K562 (cell line): ENCODE data around the gene VWF. TPM values are rescaled to one million over a fixed set of nuclear protein-coding genes. Genes with fewer than 3 reads are reported as not detected.

Experiments
- ATAC-seq: fragments of 200-7000 bp; cut with Tn5 transposase; 3 replicates; pipeline ENCODE4 v1.9.1; 2020; ENCODE audit warnings: moderate library complexity
- BruUV-seq: library from RNA; stranded (reverse); fragments of 400-500 nt; replicated peaks from 2 replicates; lab custom pipeline; 2021; lab: Mats Ljungman, UMichigan
- CTCF ChIA-PET: fragments of 300-600 bp; formaldehyde crosslinking; extraction: SDS; loops from one replicate; lab custom pipeline; 2021; ENCODE audit warnings: low intra/inter-chr PET ratio; lab: Yijun Ruan, JAX
- POLR2A ChIA-PET: fragments of 300-600, 350-650 bp; sonication (Branson Sonifier 250); formaldehyde crosslinking; extraction: SDS; loops from one replicate; lab custom pipeline; 2021; ENCODE audit warnings: antibody characterized with exemption, inconsistent platforms; lab: Yijun Ruan, JAX
- DNase-seq, 4 experiments: peaks; one replicate each; pipeline versions ENCODE4 v3.0.0 to v3.0.0-alpha.2; 2011 to 2018; ENCODE audit warnings: low spot score in 3 of 4, mixed read lengths in 3 of 4; ENCODE audit errors: extremely low read depth in 1 of 4
- FAIRE-seq: peaks from 2 replicates; lab custom pipeline; 2011; peaks lifted over from hg19 to GRCh38; lab: Jason Lieb, UNC
- H2AFZ ChIP-seq: 2 replicates; pipeline ENCODE4 v1.6.0; 2011; ENCODE audit warnings: low read depth, low read length, control low read depth, inconsistent platforms
- H3K27ac ChIP-seq: fragments of 200-600 bp; 3 replicates; pipeline ENCODE4 v1.8.0; 2011; ENCODE audit warnings: low read depth, mild to moderate bottlenecking, control low read depth, inconsistent platforms, low read length, moderate library complexity, mixed read lengths; ENCODE audit errors: extremely low read depth
- H3K27me3 ChIP-seq, 2 experiments: fragments of 300-600 bp in 1 of 2; 2 replicates in 1 of 2; 3 replicates in 1 of 2; pipeline versions ENCODE4 v1.6.0 to v1.8.0; 2011; ENCODE audit warnings: inconsistent platforms in 2 of 2, low read length in 2 of 2, mild to moderate bottlenecking in 1 of 2, mixed read lengths in 1 of 2, moderate library complexity in 1 of 2; ENCODE audit not compliant: control insufficient read depth in 2 of 2, insufficient read depth in 2 of 2
- H3K36me3 ChIP-seq: fragments of 300-600 bp; 3 replicates; pipeline ENCODE4 v1.8.0; 2011; ENCODE audit warnings: mild to moderate bottlenecking, low read length, inconsistent platforms; ENCODE audit not compliant: control insufficient read depth, insufficient read depth
- H3K4me1 ChIP-seq, 2 experiments: fragments of 200-600 bp in 1 of 2; replicated peaks in 1 of 2; 2 replicates in 1 of 2; 3 replicates in 1 of 2; pipeline versions ENCODE4 v1.5.1 to v1.8.0; 2011; ENCODE audit warnings: inconsistent platforms in 2 of 2, low read length in 2 of 2, mild to moderate bottlenecking in 1 of 2, mixed read lengths in 1 of 2, moderate library complexity in 1 of 2; ENCODE audit not compliant: control insufficient read depth in 2 of 2, insufficient read depth in 2 of 2
- H3K4me2 ChIP-seq: 2 replicates; pipeline ENCODE4 v1.6.1; 2011; ENCODE audit warnings: low read length, control low read depth, inconsistent platforms, mixed read lengths; ENCODE audit not compliant: insufficient read depth
- H3K4me3 ChIP-seq: fragments of 200-600 bp; sonication (generic), shearing (Covaris generic); 2 replicates; pipeline ENCODE4 v1.5.1; 2016; ENCODE audit warnings: control low read depth, inconsistent platforms
- H3K79me2 ChIP-seq: fragments of 200-600 bp; 3 replicates; pipeline ENCODE4 v1.8.0; 2011; ENCODE audit warnings: low read length, inconsistent platforms; ENCODE audit not compliant: control insufficient read depth, insufficient read depth
- H3K9ac ChIP-seq, 2 experiments: 2 replicates each; pipeline versions ENCODE4 v1.6.0 to v1.6.1; 2011; ENCODE audit warnings: low read depth in 2 of 2, low read length in 2 of 2, control low read depth in 1 of 2, inconsistent platforms in 1 of 2, mild to moderate bottlenecking in 1 of 2, mixed read lengths in 1 of 2; ENCODE audit not compliant: insufficient read depth in 1 of 2
- H3K9me1 ChIP-seq: one replicate; pipeline ENCODE4 v1.6.0; 2011; ENCODE audit warnings: inconsistent platforms, mild to moderate bottlenecking, low read length, moderate library complexity; ENCODE audit not compliant: control insufficient read depth, insufficient read depth
- H3K9me3 ChIP-seq: replicated peaks from 2 replicates; pipeline ENCODE4 v1.5.1; 2011; ENCODE audit warnings: low read depth, low read length, inconsistent platforms; ENCODE audit not compliant: control insufficient read depth, insufficient read depth
- H4K20me1 ChIP-seq: replicated peaks from 2 replicates; pipeline ENCODE4 v1.6.1; 2011; ENCODE audit warnings: low read length, inconsistent platforms, mixed read lengths; ENCODE audit not compliant: control insufficient read depth, insufficient read depth
- ASH1L ChIP-seq: fragments of 450-650 bp; IDR thresholded peaks from 2 replicates; pipeline ENCODE4 v1.6.1; 2018; ENCODE audit warnings: borderline replicate concordance, mild to moderate bottlenecking, low read depth; ENCODE audit not compliant: partially characterized antibody
- NFYB ChIP-seq: IDR thresholded peaks from 2 replicates; pipeline ENCODE4 v1.6.1; 2011; ENCODE audit warnings: mild to moderate bottlenecking, moderate library complexity; ENCODE audit not compliant: insufficient read length; ENCODE audit errors: extremely low read depth
- NONO ChIP-seq, 2 experiments: fragments of 200-400 bp in 1 of 2; fragments of 450-650 bp in 1 of 2; formaldehyde crosslinking in 1 of 2; IDR thresholded peaks; 2 replicates each; pipeline ENCODE4 v1.6.1; 2017; ENCODE audit warnings: low read depth in 2 of 2, mild to moderate bottlenecking in 2 of 2, moderate library complexity in 2 of 2, low read length in 1 of 2
- PBX2 ChIP-seq, 2 experiments: IDR thresholded peaks in 1 of 2; conservative IDR thresholded peaks in 1 of 2; 2 replicates each; pipeline ENCODE4 v1.6.1; 2016; ENCODE audit warnings: low read depth in 2 of 2, mild to moderate bottlenecking in 1 of 2, missing compliant biosample characterization in 1 of 2, missing genetic modification characterization in 1 of 2, moderate library complexity in 1 of 2
- PYGO2 ChIP-seq: fragments of 450-650 bp; IDR thresholded peaks from 2 replicates; pipeline ENCODE4 v1.6.1; 2016; ENCODE audit warnings: mild to moderate bottlenecking, missing genetic modification characterization, moderate library complexity, missing compliant biosample characterization
- RFX1 ChIP-seq: fragments of 450-650 bp; IDR thresholded peaks from 2 replicates; pipeline ENCODE4 v1.6.1; 2016; ENCODE audit warnings: mild to moderate bottlenecking, moderate library complexity
- SFPQ ChIP-seq: fragments of 200-400 bp; formaldehyde crosslinking; IDR thresholded peaks from 2 replicates; pipeline ENCODE4 v1.6.1; 2017; ENCODE audit warnings: mild to moderate bottlenecking, low read depth, low read length, moderate library complexity
- ZBTB8A ChIP-seq: fragments of 450-650 bp; IDR thresholded peaks from 2 replicates; pipeline ENCODE4 v1.6.1; 2018; ENCODE audit warnings: mild to moderate bottlenecking, moderate library complexity; ENCODE audit not compliant: partially characterized antibody
- ZNF79 ChIP-seq: fragments of 250-450 bp; sonication (Bioruptor Pico); IDR thresholded peaks from 2 replicates; pipeline ENCODE4 v1.4.0; 2020; ENCODE audit warnings: low read depth, mild to moderate bottlenecking, moderate library complexity
- WGBS: fragments of 100-300 bp; shearing (Covaris generic); methylation state at CpG from one replicate; pipeline ENCODE4 v1.1.6; 2016; ENCODE audit warnings: low coverage, mixed read lengths; ENCODE audit not compliant: insufficient coverage; ENCODE audit errors: missing lambda C conversion rate; 5-methylcytosine and 5-hydroxymethylcytosine counted together
- in situ Hi-C: fragments of 300-500 bp; cut with MboI; formaldehyde crosslinking; loops from 4 replicates; pipeline ENCODE4 v1.15.0; 2018; ENCODE audit warnings: inconsistent platforms, mixed read lengths
- intact Hi-C: fragments of 100-400 bp; cut with micrococcal nuclease; formaldehyde crosslinking; loops from 2 replicates; pipeline ENCODE4 v1.14.2; 2022
- polyA plus RNA-seq, 8 experiments: library from polyadenylated mRNA; depleted of rRNA in 4 of 8; stranded (reverse) in 5 of 8; unstranded in 3 of 8; fragments of >200 nt; fragmentation: Nextera tagmentation in 2 of 8; fragmentation: Illumina TruSeq in 1 of 8; extraction: Ambion mirVana in 2 of 8; extraction: Trizol in 1 of 8; gene quantifications; 2 replicates each; pipeline versions ENCODE4 v1.2.1 to v1.2.3, GENCODE V29; 2011 to 2014; ENCODE audit warnings: inconsistent platforms in 1 of 8, missing spikeins in 1 of 8
- total RNA-seq, 7 experiments: library from RNA; depleted of rRNA in 6 of 7; stranded (reverse); fragments of >200 nt in 6 of 7; fragmentation: Illumina TruSeq in 2 of 7; extraction: Trizol in 2 of 7; gene quantifications; 2 replicates each; pipeline versions ENCODE4 v1.2.1 to v1.2.3, GENCODE V29; 2011 to 2021; ENCODE audit warnings: low replicate concordance in 1 of 7

VWF gene
- total and polyA plus RNA-seq, 9 of the 15 experiments (the other 6 are each of a cell fraction or from before 2014, with no cell fraction given) = 0.53 TPM; not detected in 8

- intact Hi-C loops = no loop called here
- Histone ChIP-seq H4K20me1 (peaks cover 4% of the 10 kb centered on the region; the same call in 1 of the 2 replicates), H3K36me3 (no peaks in the 10 kb centered on the region), H3K9me1 (no peaks in the 10 kb centered on the region), H3K27ac (no peak overlapping the region), H3K4me3 (no peak overlapping the region), H3K79me2 (no peaks in the 10 kb centered on the region), H2AFZ (no peak overlapping the region), H3K4me2 (no peak overlapping the region), H3K9me3 (no peaks in the 10 kb centered on the region), H3K27me3 (peaks cover 0 to 28% of the 10 kb centered on the region in 2 experiments; a peak in 4 of 5 replicates), H3K9ac (no peak overlapping the region), H3K4me1 (no peaks in the 10 kb centered on the region)
- ChIA-PET POLR2A (no interaction called here), CTCF (no interaction called here)
- TF ChIP-seq SFPQ (no peak), NONO (IDR thresholded peaks at IDR 0.05; ENCODE audit: low read depth in 2 of 2, low read length in 1 of 2) (no peak), ASH1L (no peak), NFYB (no peak), PYGO2 (tag) (no peak), ZBTB8A (no peak), ZNF79 (CRISPR knock-in tag) (no peak), RFX1 (no peak), PBX2 (CRISPR knock-in tag; IDR thresholded peaks at IDR 0.05; ENCODE audit: low read depth) (no peak), PBX2 (tag; conservative IDR thresholded peaks at IDR 0.05; ENCODE audit: low read depth) (no peak)
- in situ Hi-C loops = no loop called here
- no peak for ATAC-seq
- 0% methylated on average over 21 of the region's 25 CpGs for WGBS
- FAIRE-seq = no peak
- no TSS peak for BruUV-seq
- DNase-seq = no peak
These were observed 203.2 kb downstream of the VWF start for GRCh38 chr12:5921027-5921909.
